ENCODE results near the gene PPP1R9B.

DNA sequence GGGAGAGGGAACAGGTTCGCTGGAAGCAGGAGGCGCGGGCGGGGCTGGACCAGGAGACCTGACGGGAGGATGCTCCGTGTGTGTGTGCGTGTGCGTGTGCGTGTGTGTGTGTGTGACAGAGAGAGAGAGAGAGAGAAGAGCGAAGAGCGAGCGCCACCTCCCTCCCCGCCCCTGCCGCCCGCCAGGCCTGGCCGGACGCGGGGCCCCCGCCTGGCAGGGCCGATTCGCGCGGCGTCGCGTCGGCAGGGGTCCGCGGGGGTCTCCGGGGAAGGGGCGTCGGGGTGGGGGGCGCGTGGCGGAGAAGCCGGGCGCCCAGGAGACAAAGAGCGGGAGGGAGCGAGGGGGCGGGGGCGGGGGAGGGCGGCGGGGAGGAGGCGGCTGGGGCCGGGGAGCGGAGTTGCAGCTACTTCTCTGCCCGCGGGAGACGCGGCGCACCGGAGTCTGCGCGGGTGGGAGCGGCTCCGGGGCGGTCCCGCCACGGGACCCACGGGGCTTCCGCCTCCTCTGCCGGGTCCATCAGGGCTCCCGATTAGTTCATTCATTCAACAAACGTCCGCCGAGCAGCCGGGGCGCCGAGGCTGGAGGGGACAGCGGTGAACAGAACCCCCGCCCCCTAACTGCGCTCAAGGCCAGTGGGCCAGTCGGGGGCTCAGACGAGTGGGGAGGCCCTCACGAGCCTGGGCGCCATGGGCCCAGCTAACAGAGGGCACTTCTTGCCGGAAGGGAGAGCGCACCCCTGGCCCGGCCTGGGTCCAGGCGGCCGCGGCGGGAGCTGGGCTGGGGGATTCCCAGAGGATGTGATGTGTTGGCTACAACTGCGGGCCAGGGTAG, 20.5 kb downstream of the PPP1R9B start, which contains the start of gene SAMD14:
- TF ChIP-seq EZH2 (IDR thresholded peaks at IDR 0.05) (no peak), POLR2AphosphoS5 (IDR thresholded peaks at IDR 0.05; ENCODE audit: borderline replicate concordance, low read depth, low read length) (no peak), FOXP2 (optimal IDR thresholded peaks at IDR 0.05; ENCODE audit: control extremely low read depth, extremely low read length, insufficient read depth) (no peak)
